Spleen (tissue), 11 donors: ENCODE measurements around the gene PLXNA2. TPM values are rescaled to one million over a fixed set of nuclear protein-coding genes. Genes with fewer than 3 reads are reported as not detected.

Experiments
- DNase-seq: peaks from one replicate; pipeline ENCODE4 v3.0.0-alpha.2; 2020
- H3K27ac ChIP-seq, 8 donors: fragments of 200-600 bp; sonication (generic) in 7 of 8; 1 replicate in 4 of 8; 2 replicates in 4 of 8; pipeline versions ENCODE4 v1.5.0 to v1.8.0; 2016 to 2021; ENCODE audit warnings: inconsistent platforms in 4 of 8, mild to moderate bottlenecking in 4 of 8, moderate library complexity in 1 of 8
- H3K27me3 ChIP-seq, 7 donors: fragments of 200-600 bp; sonication (generic) in 6 of 7; replicated peaks in 1 of 7; 1 replicate in 4 of 7; 2 replicates in 3 of 7; pipeline versions ENCODE4 v1.5.0 to v1.8.0; 2016 to 2021; ENCODE audit warnings: inconsistent platforms in 3 of 7, mild to moderate bottlenecking in 1 of 7
- H3K36me3 ChIP-seq, 6 donors: fragments of 200-600 bp; sonication (generic) in 5 of 6; 1 replicate in 4 of 6; 2 replicates in 2 of 6; pipeline versions ENCODE4 v1.5.0 to v1.8.0; 2016 to 2021; ENCODE audit warnings: inconsistent platforms in 2 of 6
- H3K4me1 ChIP-seq, 6 donors: fragments of 200-600 bp; sonication (generic) in 5 of 6; 1 replicate in 3 of 6; 2 replicates in 3 of 6; pipeline versions ENCODE4 v1.5.0 to v1.8.0; 2016 to 2021; ENCODE audit warnings: inconsistent platforms in 3 of 6
- H3K4me3 ChIP-seq, 8 donors: fragments of 200-600 bp; sonication (generic) in 7 of 8; 1 replicate in 4 of 8; 2 replicates in 4 of 8; pipeline versions ENCODE4 v1.5.0 to v1.8.0; 2016 to 2021; ENCODE audit warnings: inconsistent platforms in 4 of 8, mild to moderate bottlenecking in 4 of 8, moderate library complexity in 2 of 8
- H3K9me3 ChIP-seq, 8 donors: fragments of 200-600 bp; sonication (generic) in 7 of 8; 1 replicate in 4 of 8; 2 replicates in 4 of 8; pipeline versions ENCODE4 v1.5.0 to v1.8.0; 2016 to 2021; ENCODE audit warnings: inconsistent platforms in 4 of 8
- POLR2A ChIP-seq, 3 donors: fragments of 450-650 bp; IDR thresholded peaks; one replicate each; pipeline ENCODE4 v1.5.1; 2017; ENCODE audit warnings: antibody characterized with exemption in 3 of 3, mild to moderate bottlenecking in 1 of 3
- POLR2AphosphoS5 ChIP-seq, 3 donors: sonication (generic); formaldehyde crosslinking; IDR thresholded peaks; one replicate each; pipeline ENCODE4 v1.5.1; 2017; ENCODE audit warnings: antibody characterized with exemption in 3 of 3
- WGBS, 5 donors: extraction: QIAGEN DNeasy Blood & Tissue Kit in 3 of 5; methylation state at CpG; one replicate each; pipeline versions ENCODE4 v1.1.5 to v1.1.7; 2013 to 2018; 5-methylcytosine and 5-hydroxymethylcytosine counted together
- intact Hi-C: fragments of 100-400 bp; cut with DNase I; formaldehyde crosslinking; loops from one replicate; pipeline ENCODE4 v1.15.0; 2023; ENCODE audit warnings: low total_unique reads
- polyA plus RNA-seq, 3 donors: library from polyadenylated mRNA; stranded (reverse); fragments of 200-250 nt; gene quantifications; one replicate each; pipeline ENCODE4 v1.2.1, GENCODE V29; 2013
- total RNA-seq, 7 donors: library from RNA; depleted of rRNA in 3 of 7; stranded (reverse); fragments of >200 nt in 3 of 7; fragmentation: NEBNext Ultra II Directional in 4 of 7; extraction: Animal tissue kit (Norgen Biotek cat#: 25700) in 4 of 7; gene quantifications; one replicate each; pipeline versions ENCODE4 v1.1.0 to v1.2.1, GENCODE V29; 2016 to 2021
- TF ChIP-seq, protein P1 (sequence below), 11 experiments: fragments of 200-600 bp in 7 of 11; fragments of 450-650 bp in 4 of 11; sonication (generic) in 4 of 11; IDR thresholded peaks in 8 of 11; conservative IDR thresholded peaks in 3 of 11; 1 replicate in 7 of 11; 2 replicates in 4 of 11; pipeline versions ENCODE4 v1.4.0 to v1.8.0; 2016 to 2021; ENCODE audit warnings: antibody characterized with exemption in 11 of 11, inconsistent platforms in 4 of 11, mild to moderate bottlenecking in 1 of 11
- donor health status: healthy with polysubstance abuse.
- donor health status: DM: no; HTN: no; CAD: no; lungs with moderate emphysema.
- donor health status: DM: no; HTN: no; CAD: no.
- donor health status: Bipolar disorder and iron deficiency.
- donor health status: healthy.
- donor health status: DM: no; HTN: no; CAD: no.
- donor health status: DM: yes; HTN: yes; CAD: no.

Gene PLXNA2
- total and polyA plus RNA-seq, 10 donors, result 0.93 to 16.9 (median 7.0) TPM

DNA sequence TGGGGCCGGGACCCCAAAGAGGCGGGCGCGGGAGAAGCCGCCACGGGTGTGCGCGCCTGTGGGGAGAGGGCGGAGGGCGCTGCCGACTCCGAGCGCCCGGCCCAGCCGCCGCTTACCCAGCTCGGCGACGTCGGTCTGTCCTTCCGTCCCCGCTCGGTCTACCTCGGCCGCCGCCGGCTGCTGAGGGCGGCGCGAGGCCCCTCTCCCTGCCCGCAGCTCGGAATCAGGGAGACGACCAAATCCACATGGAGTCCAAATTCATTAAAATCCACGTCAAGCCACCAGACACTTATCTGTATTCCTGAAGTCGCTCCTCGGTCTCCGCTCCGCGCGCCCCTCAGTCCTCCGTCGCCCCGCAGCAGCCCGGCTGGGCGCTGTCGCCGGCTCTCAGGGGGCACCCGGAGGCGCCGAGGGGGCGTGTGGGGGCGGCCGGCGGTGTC lies 637 bp downstream of the PLXNA2 start:
- TF ChIP-seq POLR2AphosphoS5 (IDR thresholded peaks at IDR 0.05) (peak in 1 of 3 donors; percentile 2), POLR2A (IDR thresholded peaks at IDR 0.05) (no peak)
- TF ChIP-seq, protein P1, sequence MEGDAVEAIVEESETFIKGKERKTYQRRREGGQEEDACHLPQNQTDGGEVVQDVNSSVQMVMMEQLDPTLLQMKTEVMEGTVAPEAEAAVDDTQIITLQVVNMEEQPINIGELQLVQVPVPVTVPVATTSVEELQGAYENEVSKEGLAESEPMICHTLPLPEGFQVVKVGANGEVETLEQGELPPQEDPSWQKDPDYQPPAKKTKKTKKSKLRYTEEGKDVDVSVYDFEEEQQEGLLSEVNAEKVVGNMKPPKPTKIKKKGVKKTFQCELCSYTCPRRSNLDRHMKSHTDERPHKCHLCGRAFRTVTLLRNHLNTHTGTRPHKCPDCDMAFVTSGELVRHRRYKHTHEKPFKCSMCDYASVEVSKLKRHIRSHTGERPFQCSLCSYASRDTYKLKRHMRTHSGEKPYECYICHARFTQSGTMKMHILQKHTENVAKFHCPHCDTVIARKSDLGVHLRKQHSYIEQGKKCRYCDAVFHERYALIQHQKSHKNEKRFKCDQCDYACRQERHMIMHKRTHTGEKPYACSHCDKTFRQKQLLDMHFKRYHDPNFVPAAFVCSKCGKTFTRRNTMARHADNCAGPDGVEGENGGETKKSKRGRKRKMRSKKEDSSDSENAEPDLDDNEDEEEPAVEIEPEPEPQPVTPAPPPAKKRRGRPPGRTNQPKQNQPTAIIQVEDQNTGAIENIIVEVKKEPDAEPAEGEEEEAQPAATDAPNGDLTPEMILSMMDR (IDR thresholded peaks at IDR 0.05 in 8 of 11, conservative IDR thresholded peaks at IDR 0.05 in 3 of 11), result no peak
- intact Hi-C loops, result no loop called here
- H3K36me3 ChIP-seq, result no peaks in the 10 kb centered on the region
- DNase-seq, result peak; percentile 86
- peak overlapping the region; percentile 6 to 90 (median 82) for H3K27ac ChIP-seq
- no peaks in the 10 kb centered on the region for H3K9me3 ChIP-seq
- H3K4me3 ChIP-seq, result peak overlapping the region; percentile 60 to 87 (median 70)
- peaks cover 0 to 54% (median 27%) of the 10 kb centered on the region in 6 donors for H3K4me1 ChIP-seq
- H3K27me3 ChIP-seq, result peaks cover 0 to 48% (median 6%) of the 10 kb centered on the region in 7 donors
- WGBS, 5 donors, result 0 to 1% (median 1%) methylated on average over 9 to 54 of the region's 54 CpGs; no CpG with 5 or more reads in 1 of the 5 donors

DNA sequence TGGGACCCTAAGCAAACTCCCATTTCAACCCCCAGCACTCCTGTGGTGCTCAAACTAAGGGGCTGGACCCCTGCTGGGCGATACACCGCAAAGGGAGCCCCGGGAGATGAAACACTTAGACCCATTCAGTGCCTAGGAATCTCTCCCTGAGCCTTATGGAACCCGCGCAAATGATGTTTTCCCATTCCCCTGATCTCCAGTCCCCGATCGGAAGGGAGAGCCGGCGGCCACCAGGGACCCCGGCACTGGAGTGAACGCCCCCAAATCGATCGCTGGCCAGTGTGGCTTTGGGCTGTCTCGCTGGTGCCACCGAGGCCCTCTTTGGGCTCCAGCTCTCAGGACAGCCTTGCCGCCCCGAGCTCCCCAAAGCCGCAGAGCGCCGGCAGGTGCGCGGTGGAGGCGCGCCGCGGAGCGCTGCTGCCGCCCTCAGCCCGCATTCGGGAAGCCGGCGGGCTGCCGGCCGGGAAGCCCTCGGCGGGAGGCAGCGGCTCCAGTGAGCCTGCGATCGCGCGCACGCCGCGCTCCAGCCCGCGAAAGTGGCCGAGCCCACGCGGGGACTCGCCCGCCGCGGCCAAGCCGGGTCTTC lies 1.1 kb downstream of the PLXNA2 start:
- peak; percentile 86 for DNase-seq
- Histone ChIP-seq H3K9me3 (no peaks in the 10 kb centered on the region), H3K4me1 (peaks cover 0 to 56% (median 27%) of the 10 kb centered on the region in 6 donors), H3K36me3 (no peaks in the 10 kb centered on the region), H3K4me3 (peak overlapping the region; percentile 60 to 87 (median 70)), H3K27me3 (peaks cover 0 to 49% (median 6%) of the 10 kb centered on the region in 7 donors), H3K27ac (peak overlapping the region; percentile 6 to 90 (median 82))
- 2 to 4% (median 3%) methylated on average over 18 to 54 of the region's 54 CpGs for WGBS, 5 donors
- TF ChIP-seq, protein P1 (IDR thresholded peaks at IDR 0.05 in 8 of 11, conservative IDR thresholded peaks at IDR 0.05 in 3 of 11), result no peak
- TF ChIP-seq POLR2AphosphoS5 (IDR thresholded peaks at IDR 0.05) (no peak), POLR2A (IDR thresholded peaks at IDR 0.05) (no peak)
- intact Hi-C loops, result no loop called here

DNA sequence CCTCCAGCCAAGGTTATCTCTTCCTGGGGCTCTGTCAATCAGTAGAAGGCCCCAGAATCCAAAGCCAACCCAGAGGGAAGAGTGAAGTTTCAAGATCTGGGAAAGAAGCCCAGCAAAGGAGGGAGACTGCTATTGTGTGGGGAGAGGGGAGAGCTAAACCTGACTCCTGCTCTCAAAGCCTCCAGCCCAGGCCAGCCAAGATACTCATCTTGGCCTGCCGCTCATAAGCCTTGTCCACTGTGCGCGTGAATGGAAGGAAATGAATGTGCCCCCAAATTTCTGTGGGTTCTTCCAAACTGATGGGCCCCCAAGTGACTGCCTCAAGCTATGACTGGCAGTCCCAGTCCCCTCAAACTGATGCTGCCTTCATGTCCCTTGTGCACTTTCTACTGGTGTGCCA lies 2.0 kb downstream of the PLXNA2 start:
- DNase-seq, result no peak
- Histone ChIP-seq H3K27ac (no peak overlapping the region), H3K4me3 (peak overlapping the region in 2 of 8 donors; percentile 66 to 87), H3K9me3 (no peaks in the 10 kb centered on the region), H3K4me1 (peaks cover 0 to 59% (median 27%) of the 10 kb centered on the region in 6 donors), H3K36me3 (no peaks in the 10 kb centered on the region), H3K27me3 (peaks cover 0 to 49% (median 6%) of the 10 kb centered on the region in 7 donors)
- TF ChIP-seq POLR2A (IDR thresholded peaks at IDR 0.05), result no peak
- TF ChIP-seq, protein P1 (IDR thresholded peaks at IDR 0.05 in 8 of 11, conservative IDR thresholded peaks at IDR 0.05 in 3 of 11), result no peak
- TF ChIP-seq POLR2AphosphoS5 (IDR thresholded peaks at IDR 0.05), result no peak
- intact Hi-C loops, result no loop called here
- 94 to 100% (median 96%) methylated on average over 3 of the region's 3 CpGs for WGBS, 5 donors

DNA sequence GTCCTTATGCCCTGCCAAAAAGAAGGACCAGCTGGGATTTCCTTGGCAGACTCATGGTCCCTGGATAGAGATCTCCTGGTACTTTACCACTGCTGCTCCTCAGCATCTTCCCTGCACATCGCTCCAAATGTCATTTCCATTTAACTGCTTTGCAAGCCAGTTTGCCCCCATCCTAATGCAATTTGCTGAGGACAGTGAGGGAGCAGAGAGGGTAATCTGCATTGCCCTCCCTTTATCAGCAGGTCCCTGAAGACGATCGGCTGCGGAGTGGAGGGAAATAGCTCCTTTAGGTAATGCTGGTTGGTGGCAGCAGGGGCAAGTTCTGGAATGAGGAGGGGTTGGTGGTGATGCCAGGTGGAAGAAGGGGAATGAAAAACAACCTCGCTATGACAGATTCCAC lies 2.7 kb downstream of the PLXNA2 start:
- Histone ChIP-seq H3K4me3 (no peak overlapping the region), H3K27ac (no peak overlapping the region), H3K36me3 (no peaks in the 10 kb centered on the region), H3K9me3 (no peaks in the 10 kb centered on the region), H3K27me3 (peaks cover 0 to 56% (median 6%) of the 10 kb centered on the region in 7 donors), H3K4me1 (peaks cover 0 to 65% (median 32%) of the 10 kb centered on the region in 6 donors)
- intact Hi-C loops, result no loop called here
- WGBS, 5 donors, result 75 to 88% (median 84%) methylated on average over 5 of the region's 5 CpGs
- DNase-seq, result no peak
- no peak for TF ChIP-seq POLR2AphosphoS5 (IDR thresholded peaks at IDR 0.05)
- TF ChIP-seq, protein P1 (IDR thresholded peaks at IDR 0.05 in 8 of 11, conservative IDR thresholded peaks at IDR 0.05 in 3 of 11), result no peak
- no peak for TF ChIP-seq POLR2A (IDR thresholded peaks at IDR 0.05)
